HG02973 (cell line): Measurements from ENCODE around the gene GCK.

Source experiments
- ATAC-seq: cut with Tn5 transposase; IDR thresholded peaks from one replicate; pipeline ENCODE4 v1.9.1; 2021; ENCODE audit warnings: moderate library complexity; ENCODE audit not compliant: unreplicated experiment

Gene GCK

DNA sequence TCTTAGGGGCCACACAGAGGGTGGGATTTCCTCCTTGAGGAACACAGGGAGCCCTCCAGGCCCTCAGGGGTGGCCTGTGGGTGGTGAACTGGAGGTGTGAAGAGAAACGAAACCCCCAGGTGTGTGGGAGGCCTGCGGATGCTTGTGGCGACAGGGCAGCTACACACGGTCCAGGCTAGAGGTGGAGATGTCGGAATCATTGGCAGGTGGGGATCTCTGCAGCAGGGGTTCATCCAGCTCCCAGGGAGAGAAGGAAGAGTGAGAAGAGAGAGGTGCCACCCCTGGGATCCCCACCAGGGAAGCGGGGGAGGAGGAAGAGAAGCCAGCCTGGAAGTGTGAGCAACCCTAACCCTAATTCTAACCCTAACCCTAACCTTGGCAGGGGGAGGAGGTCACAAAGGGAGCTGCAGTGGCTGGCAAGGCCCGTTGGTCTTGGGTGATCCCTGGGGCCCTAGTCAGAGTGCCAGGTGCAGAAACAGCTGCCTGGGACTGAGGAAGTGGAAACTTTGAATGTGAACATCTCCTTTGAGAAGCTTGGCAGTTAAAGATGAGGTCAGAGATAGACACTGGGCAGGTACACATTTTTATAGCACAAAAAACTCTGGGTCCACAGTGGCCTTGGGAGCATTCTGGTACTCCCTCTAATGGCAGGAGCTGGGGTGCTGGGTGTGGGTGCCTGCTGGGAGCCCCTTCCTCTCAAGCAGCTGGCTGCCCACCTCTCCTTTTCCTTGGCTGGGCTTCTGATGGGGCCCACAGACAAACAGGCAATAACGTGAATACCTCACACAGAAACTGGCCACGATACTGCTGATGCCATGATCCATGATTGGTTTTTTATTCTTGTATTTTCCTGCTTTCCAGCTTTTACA is 91.9 kb downstream of the GCK start:
- no peak for ATAC-seq

DNA sequence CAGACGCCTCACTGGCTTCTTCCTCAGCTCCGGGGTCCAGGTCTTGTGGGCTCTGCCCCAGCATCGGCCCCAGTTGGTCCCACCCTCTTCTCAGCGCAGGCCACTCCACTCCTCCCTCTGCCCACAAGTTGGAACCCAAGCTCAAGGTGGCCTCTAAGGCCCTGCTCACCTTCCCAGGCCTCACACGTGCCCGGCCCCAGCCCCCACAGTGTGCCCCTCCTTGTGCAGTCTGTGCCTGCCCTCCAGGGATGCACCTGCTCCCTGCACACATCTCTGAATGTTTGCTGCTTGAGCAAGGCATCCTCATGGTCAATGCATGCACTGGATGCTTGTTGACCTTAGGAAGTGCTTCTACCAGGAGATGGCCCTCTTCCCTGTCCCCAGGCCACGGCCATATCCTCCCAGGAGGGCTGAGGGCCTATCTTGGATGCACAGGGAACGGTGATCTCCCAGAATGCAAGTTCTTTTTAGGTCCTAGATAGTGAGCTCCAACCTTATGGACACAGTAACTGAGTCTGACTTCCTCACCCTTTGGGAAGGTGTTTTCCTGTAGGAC is 92.8 kb downstream of the GCK start:
- ATAC-seq, result no peak

DNA sequence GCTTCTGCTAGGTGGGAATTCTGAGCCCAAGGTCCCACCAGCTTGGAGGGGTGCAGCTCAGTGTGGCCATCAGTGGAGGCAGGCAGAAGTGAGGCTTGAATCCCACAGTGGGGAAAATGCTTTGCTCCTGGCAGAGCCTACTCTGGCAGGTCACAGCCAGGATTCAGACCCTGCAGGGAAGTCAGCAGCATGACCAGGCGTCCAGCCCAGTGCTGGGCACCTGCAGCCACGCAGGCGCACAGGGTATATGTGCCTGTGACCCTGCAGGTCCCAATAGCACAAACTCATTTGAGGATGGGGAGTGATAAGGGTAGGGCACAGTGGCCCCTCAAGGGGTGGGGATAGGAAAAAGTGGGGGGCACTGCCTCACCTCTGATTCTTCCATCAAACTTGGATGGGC is 93.5 kb downstream of the GCK start:
- no peak for ATAC-seq

DNA sequence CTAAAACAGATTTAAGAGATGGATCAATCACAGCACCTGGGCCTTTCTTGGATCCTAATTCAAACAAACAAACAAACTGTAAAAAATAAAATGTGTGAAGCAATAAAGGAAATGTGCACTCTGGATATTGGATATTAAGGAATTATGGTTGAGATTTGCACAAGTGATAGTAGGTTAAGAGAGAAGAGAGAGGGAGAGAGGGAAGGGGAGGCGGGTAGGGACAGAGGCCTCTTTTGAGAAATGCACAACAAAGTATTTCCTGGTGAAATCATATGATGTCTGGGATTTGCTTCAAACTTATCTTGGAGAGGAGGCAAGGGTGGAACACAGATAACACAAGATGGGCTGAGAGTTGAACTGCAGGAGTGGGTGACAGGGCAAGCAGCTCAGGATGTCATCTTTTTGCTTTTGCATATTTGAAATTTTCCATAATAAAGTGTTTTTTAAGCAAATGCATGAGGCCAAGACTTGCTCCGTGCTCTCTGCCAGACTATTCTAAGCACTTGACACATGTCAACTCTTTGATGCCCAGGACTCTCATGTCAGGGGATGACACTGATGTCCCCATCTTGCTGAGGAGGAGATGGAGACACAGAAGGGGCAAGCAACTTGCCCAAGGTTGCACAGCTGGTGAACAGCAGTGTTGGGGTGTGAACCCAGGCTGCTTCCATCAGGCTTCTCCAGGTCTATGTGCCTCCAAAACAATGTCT is 94.2 kb downstream of the GCK start:
- ATAC-seq, result no peak

DNA sequence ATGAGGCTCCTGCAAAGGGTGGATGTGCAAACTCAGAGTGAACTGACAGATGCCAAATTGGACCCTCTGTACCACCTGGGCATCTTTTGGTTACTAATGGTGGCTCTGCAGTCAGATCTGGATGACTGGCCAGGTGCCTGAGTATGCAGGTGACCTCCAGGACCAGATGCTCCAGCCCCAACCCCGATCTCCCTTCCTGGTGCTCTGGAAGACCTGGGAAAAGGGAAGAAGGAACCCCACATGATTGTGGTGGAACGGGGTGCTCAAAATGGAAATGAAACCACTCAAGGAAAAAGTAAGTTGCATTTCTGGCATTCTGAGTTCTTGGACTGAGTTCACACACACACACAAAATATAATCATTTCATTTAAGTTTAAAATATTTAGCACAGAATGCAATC is 94.9 kb downstream of the GCK start:
- no peak for ATAC-seq
